ENCODE measurements around the gene ADH1B.

GRCh38 chr4:99341426-99341825, 20.2 kb upstream of the ADH1B start:
- TF ChIP-seq, protein P1, sequence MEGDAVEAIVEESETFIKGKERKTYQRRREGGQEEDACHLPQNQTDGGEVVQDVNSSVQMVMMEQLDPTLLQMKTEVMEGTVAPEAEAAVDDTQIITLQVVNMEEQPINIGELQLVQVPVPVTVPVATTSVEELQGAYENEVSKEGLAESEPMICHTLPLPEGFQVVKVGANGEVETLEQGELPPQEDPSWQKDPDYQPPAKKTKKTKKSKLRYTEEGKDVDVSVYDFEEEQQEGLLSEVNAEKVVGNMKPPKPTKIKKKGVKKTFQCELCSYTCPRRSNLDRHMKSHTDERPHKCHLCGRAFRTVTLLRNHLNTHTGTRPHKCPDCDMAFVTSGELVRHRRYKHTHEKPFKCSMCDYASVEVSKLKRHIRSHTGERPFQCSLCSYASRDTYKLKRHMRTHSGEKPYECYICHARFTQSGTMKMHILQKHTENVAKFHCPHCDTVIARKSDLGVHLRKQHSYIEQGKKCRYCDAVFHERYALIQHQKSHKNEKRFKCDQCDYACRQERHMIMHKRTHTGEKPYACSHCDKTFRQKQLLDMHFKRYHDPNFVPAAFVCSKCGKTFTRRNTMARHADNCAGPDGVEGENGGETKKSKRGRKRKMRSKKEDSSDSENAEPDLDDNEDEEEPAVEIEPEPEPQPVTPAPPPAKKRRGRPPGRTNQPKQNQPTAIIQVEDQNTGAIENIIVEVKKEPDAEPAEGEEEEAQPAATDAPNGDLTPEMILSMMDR (IDR thresholded peaks at IDR 0.05), result no peak
- TF ChIP-seq POLR2A (IDR thresholded peaks at IDR 0.05), result no peak

All from testis (tissue), 2 donors.